ENCODE data around the gene BUD23. TPM values are rescaled to one million over a fixed set of nuclear protein-coding genes. Genes with fewer than 3 reads are reported as not detected.
A peak's percentile ranks its signal among the peaks of the same experiment; 100 is the strongest.

BUD23 gene
- total RNA-seq, 2 experiments from 2014 or later, result 108 TPM

- Mint-ChIP-seq H3K4me1 (ENCODE audit: low read depth) (peaks cover 4% of the 10 kb centered on the region), H3K27ac (no peak overlapping the region), H3K36me3 (ENCODE audit: low read depth) (no peaks in the 10 kb centered on the region), H3K9me3 (no peaks in the 10 kb centered on the region), H3K4me3 (no peak overlapping the region), H3K27me3 (peaks cover 8% of the 10 kb centered on the region)
- intact Hi-C loops (cut with micrococcal nuclease), result no loop called here
- ChIA-PET CTCF (no interaction called here), POLR2A (no interaction called here)
- DNase-seq (no peak), ATAC-seq (no peak)
- TF ChIP-seq CTCF (IDR thresholded peaks at IDR 0.05), result no peak
Observed at GRCh38 chr7:73730485-73730884, 47.1 kb downstream of the BUD23 start.

GRCh38 chr7:73732397-73732796 is 49.0 kb downstream of the BUD23 start:
- no peak overlapping the region for H3K27ac Mint-ChIP-seq
- H3K36me3 Mint-ChIP-seq (ENCODE audit: low read depth), result peaks cover 6% of the 10 kb centered on the region
- no peak for ATAC-seq
- intact Hi-C loops (cut with micrococcal nuclease), result no loop called here
- no peak for TF ChIP-seq CTCF (IDR thresholded peaks at IDR 0.05)
- ChIA-PET POLR2A (no interaction called here), CTCF (interaction anchor here (1.0 to 2.7 kb wide), 2 partner anchors 107 to 126 kb away, joined by 3 to 16 read pairs; partner anchors contain the start of gene MLXIPL)
- no peak overlapping the region for H3K4me3 Mint-ChIP-seq
- no peaks in the 10 kb centered on the region for H3K9me3 Mint-ChIP-seq
- peaks cover 4% of the 10 kb centered on the region for H3K4me1 Mint-ChIP-seq (ENCODE audit: low read depth)
- peaks cover 8% of the 10 kb centered on the region for H3K27me3 Mint-ChIP-seq
- DNase-seq, result no peak

GRCh38 chr7:73734619-73735527 is 51.5 kb downstream of the BUD23 start:
- CTCF ChIA-PET, result interaction anchor here (0.6 to 5.2 kb wide), 38 partner anchors 10 to 214 kb away, joined by 3 to 84 read pairs (median 4); partner anchors contain the start of genes METTL27, STX1A, TBL2 and VPS37D
- DNase-seq, result peak; percentile 89
- Mint-ChIP-seq H3K4me3 (no peak overlapping the region), H3K27me3 (peaks cover 2% of the 10 kb centered on the region), H3K9me3 (no peaks in the 10 kb centered on the region), H3K36me3 (ENCODE audit: low read depth) (peaks cover 6% of the 10 kb centered on the region), H3K4me1 (ENCODE audit: low read depth) (peaks cover 4% of the 10 kb centered on the region), H3K27ac (peak overlapping the region; percentile 27)
- TF ChIP-seq CTCF (IDR thresholded peaks at IDR 0.05), result peak; percentile 69
- peak; percentile 64 for ATAC-seq
- POLR2A ChIA-PET, result interaction anchor here (0.6 to 1.4 kb wide), 4 partner anchors 17 to 213 kb away, joined by 3 to 5 read pairs (median 3); partner anchors contain the start of gene BAZ1B
- intact Hi-C loops (cut with micrococcal nuclease), result no loop called here

GRCh38 chr7:73735528-73735905 is 52.1 kb downstream of the BUD23 start:
- H3K36me3 Mint-ChIP-seq (ENCODE audit: low read depth), result peaks cover 6% of the 10 kb centered on the region
- H3K9me3 Mint-ChIP-seq, result no peaks in the 10 kb centered on the region
- CTCF ChIA-PET, result interaction anchor here (0.7 to 5.2 kb wide), 14 partner anchors 9 to 157 kb away, joined by 3 to 84 read pairs (median 4); partner anchors contain the start of gene TBL2
- H3K4me1 Mint-ChIP-seq (ENCODE audit: low read depth), result peaks cover 4% of the 10 kb centered on the region
- ATAC-seq (no peak), DNase-seq (no peak)
- TF ChIP-seq CTCF (IDR thresholded peaks at IDR 0.05), result no peak
- peaks cover 2% of the 10 kb centered on the region for H3K27me3 Mint-ChIP-seq
- H3K4me3 Mint-ChIP-seq, result no peak overlapping the region
- POLR2A ChIA-PET, result interaction anchor here (0.6 to 1.4 kb wide), 3 partner anchors 30 to 214 kb away, joined by 3 to 5 read pairs (median 3); partner anchors contain the start of gene BAZ1B
- no peak overlapping the region for H3K27ac Mint-ChIP-seq
- intact Hi-C loops (cut with micrococcal nuclease), result no loop called here

GRCh38 chr7:73736885-73737284 is 53.5 kb downstream of the BUD23 start:
- ChIA-PET CTCF (interaction anchor here (1.5 to 5.2 kb wide), 4 partner anchors 36 to 130 kb away, joined by 5 to 84 read pairs (median 12); partner anchors contain the start of gene VPS37D), POLR2A (interaction anchor here (1.3 to 2.1 kb wide), 2 partner anchors 17 to 40 kb away, joined by 3 to 7 read pairs; partner anchors contain the start of gene STX1A)

More at GRCh38 chr7:73736885-73737284, 53.5 kb downstream of the BUD23 start:
- DNase-seq (no peak), ATAC-seq (no peak)
- peaks cover 2% of the 10 kb centered on the region for H3K27me3 Mint-ChIP-seq
- peak overlapping the region; percentile 93 for H3K4me3 Mint-ChIP-seq
- intact Hi-C loops (cut with micrococcal nuclease), result no loop called here
- no peaks in the 10 kb centered on the region for H3K9me3 Mint-ChIP-seq
- H3K27ac Mint-ChIP-seq, result no peak overlapping the region
- peaks cover 6% of the 10 kb centered on the region for H3K36me3 Mint-ChIP-seq (ENCODE audit: low read depth)
- peaks cover 4% of the 10 kb centered on the region for H3K4me1 Mint-ChIP-seq (ENCODE audit: low read depth)
- no peak for TF ChIP-seq CTCF (IDR thresholded peaks at IDR 0.05)

Measured in activated CD8-positive, alpha-beta T cell treated with anti-CD3 and anti-CD28 coated beads for 36 hours (primary cell).